HepG2 (cell line): Measurements from ENCODE around the gene TTYH2. TPM values are rescaled to one million over a fixed set of nuclear protein-coding genes. Genes with fewer than 3 reads are reported as not detected.
A peak's percentile ranks its signal among the peaks of the same experiment; 100 is the strongest.

ENCODE experiments used
- ZNF143 ChIP-seq: sonication (generic); formaldehyde crosslinking; IDR thresholded peaks from 2 replicates; pipeline ENCODE4 v1.4.0; 2020; ENCODE audit warnings: missing genetic modification reagents
- ZNF253 ChIP-seq: sonication (generic); formaldehyde crosslinking; IDR thresholded peaks from 2 replicates; pipeline ENCODE4 v1.8.0; 2022; ENCODE audit warnings: mild to moderate bottlenecking, missing genetic modification reagents, borderline replicate concordance
- ZNF891 ChIP-seq: sonication (generic); formaldehyde crosslinking; IDR thresholded peaks from 2 replicates; pipeline ENCODE4 v1.5.0; 2020; ENCODE audit warnings: mild to moderate bottlenecking, missing genetic modification reagents
- polyA plus RNA-seq, 8 experiments: library from polyadenylated mRNA; depleted of rRNA in 3 of 8; stranded (reverse) in 7 of 8; unstranded in 1 of 8; fragments of >200 nt; fragmentation: Illumina TruSeq in 4 of 8; extraction: Trizol in 4 of 8; gene quantifications; 2 replicates each; pipeline versions ENCODE4 v1.2.1 to v1.2.3, GENCODE V29; 2011 to 2016; ENCODE audit warnings: low read depth in 4 of 8, missing spikeins in 1 of 8, mixed read lengths in 1 of 8; ENCODE audit not compliant: insufficient read depth in 1 of 8
- total RNA-seq, 5 experiments: library from RNA; depleted of rRNA; stranded (reverse); fragments of >200 nt; fragmentation: Illumina TruSeq; extraction: Trizol; gene quantifications; 2 replicates each; pipeline ENCODE4 v1.2.3, GENCODE V29; 2016; ENCODE audit warnings: low read depth in 1 of 5
- TF ChIP-seq, protein P1 (sequence below): sonication (generic); formaldehyde crosslinking; IDR thresholded peaks from 2 replicates; pipeline ENCODE4 v1.4.0; 2020; ENCODE audit warnings: missing genetic modification reagents
- TF ChIP-seq, protein P2 (sequence below): sonication (generic); formaldehyde crosslinking; IDR thresholded peaks from 2 replicates; pipeline ENCODE4 v1.4.0; 2020; ENCODE audit warnings: missing genetic modification reagents
- TF ChIP-seq, protein P3 (sequence below): sonication (generic); formaldehyde crosslinking; IDR thresholded peaks from 2 replicates; pipeline ENCODE4 v1.5.0; 2020; ENCODE audit warnings: mild to moderate bottlenecking, missing genetic modification reagents, moderate library complexity
- TF ChIP-seq, protein P4 (sequence below): sonication (generic); formaldehyde crosslinking; IDR thresholded peaks from 2 replicates; pipeline ENCODE4 v1.4.0; 2020; ENCODE audit warnings: missing genetic modification reagents

The TTYH2 gene
- total and polyA plus RNA-seq, 2 of the 13 experiments (the other 11 are each of a cell fraction or from before 2014, with no cell fraction given): 0.77 to 0.96 TPM

DNA sequence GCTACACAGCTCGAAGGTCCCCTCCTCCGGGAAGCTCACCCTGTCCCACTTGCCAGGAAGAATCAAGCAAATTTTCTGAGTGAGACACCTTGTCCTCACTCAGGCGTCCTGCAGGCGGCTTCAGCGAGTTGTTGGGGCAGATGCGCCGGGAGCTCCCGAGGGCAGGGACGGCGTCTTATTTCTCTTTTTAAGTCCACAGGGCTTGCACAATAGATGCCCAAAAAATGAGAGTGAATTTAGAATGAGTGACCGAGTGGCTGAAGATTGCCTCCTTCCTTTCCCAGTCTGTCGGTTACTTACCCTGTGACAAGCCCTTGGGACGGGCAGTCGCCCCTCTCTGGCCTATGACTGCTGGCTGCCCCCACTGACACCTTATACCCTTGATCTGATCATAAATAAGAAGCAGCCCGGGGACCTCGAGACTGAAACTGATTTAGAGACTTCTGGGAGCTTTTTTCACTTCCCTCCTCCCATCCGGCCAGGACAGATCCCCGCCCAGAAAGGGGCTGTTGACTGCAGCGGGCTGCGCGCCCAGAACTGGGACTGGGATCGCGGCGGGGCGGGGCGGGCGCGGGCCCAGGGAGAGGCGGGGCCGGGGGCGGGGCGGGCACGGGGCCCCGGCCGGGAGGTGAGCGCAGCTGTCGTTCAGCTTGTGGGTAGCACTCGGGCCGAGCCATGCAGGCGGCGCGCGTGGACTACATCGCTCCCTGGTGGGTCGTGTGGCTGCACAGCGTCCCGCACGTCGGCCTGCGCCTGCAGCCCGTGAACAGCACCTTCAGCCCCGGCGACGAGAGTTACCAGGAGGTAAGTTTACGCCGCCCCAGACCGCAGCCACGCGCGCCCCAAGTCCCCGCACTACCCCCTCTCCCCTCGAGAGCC, at the start of gene TTYH2 (continued):
- TF ChIP-seq, protein P1, sequence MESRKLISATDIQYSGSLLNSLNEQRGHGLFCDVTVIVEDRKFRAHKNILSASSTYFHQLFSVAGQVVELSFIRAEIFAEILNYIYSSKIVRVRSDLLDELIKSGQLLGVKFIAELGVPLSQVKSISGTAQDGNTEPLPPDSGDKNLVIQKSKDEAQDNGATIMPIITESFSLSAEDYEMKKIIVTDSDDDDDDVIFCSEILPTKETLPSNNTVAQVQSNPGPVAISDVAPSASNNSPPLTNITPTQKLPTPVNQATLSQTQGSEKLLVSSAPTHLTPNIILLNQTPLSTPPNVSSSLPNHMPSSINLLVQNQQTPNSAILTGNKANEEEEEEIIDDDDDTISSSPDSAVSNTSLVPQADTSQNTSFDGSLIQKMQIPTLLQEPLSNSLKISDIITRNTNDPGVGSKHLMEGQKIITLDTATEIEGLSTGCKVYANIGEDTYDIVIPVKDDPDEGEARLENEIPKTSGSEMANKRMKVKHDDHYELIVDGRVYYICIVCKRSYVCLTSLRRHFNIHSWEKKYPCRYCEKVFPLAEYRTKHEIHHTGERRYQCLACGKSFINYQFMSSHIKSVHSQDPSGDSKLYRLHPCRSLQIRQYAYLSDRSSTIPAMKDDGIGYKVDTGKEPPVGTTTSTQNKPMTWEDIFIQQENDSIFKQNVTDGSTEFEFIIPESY (CRISPR knock-in tag): no peak; the same call in 1 of the 2 replicates
- TF ChIP-seq, protein P2, sequence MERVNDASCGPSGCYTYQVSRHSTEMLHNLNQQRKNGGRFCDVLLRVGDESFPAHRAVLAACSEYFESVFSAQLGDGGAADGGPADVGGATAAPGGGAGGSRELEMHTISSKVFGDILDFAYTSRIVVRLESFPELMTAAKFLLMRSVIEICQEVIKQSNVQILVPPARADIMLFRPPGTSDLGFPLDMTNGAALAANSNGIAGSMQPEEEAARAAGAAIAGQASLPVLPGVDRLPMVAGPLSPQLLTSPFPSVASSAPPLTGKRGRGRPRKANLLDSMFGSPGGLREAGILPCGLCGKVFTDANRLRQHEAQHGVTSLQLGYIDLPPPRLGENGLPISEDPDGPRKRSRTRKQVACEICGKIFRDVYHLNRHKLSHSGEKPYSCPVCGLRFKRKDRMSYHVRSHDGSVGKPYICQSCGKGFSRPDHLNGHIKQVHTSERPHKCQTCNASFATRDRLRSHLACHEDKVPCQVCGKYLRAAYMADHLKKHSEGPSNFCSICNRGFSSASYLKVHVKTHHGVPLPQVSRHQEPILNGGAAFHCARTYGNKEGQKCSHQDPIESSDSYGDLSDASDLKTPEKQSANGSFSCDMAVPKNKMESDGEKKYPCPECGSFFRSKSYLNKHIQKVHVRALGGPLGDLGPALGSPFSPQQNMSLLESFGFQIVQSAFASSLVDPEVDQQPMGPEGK (CRISPR knock-in tag): peak; percentile 48; the same call in 1 of the 2 replicates
- TF ChIP-seq ZNF891 (CRISPR knock-in tag): 0 out of 2 replicates have a peak, but pooled peaks have one; percentile 23
- TF ChIP-seq, protein P3, sequence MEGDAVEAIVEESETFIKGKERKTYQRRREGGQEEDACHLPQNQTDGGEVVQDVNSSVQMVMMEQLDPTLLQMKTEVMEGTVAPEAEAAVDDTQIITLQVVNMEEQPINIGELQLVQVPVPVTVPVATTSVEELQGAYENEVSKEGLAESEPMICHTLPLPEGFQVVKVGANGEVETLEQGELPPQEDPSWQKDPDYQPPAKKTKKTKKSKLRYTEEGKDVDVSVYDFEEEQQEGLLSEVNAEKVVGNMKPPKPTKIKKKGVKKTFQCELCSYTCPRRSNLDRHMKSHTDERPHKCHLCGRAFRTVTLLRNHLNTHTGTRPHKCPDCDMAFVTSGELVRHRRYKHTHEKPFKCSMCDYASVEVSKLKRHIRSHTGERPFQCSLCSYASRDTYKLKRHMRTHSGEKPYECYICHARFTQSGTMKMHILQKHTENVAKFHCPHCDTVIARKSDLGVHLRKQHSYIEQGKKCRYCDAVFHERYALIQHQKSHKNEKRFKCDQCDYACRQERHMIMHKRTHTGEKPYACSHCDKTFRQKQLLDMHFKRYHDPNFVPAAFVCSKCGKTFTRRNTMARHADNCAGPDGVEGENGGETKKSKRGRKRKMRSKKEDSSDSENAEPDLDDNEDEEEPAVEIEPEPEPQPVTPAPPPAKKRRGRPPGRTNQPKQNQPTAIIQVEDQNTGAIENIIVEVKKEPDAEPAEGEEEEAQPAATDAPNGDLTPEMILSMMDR (CRISPR knock-in tag): peak; percentile 21
- TF ChIP-seq, protein P4, sequence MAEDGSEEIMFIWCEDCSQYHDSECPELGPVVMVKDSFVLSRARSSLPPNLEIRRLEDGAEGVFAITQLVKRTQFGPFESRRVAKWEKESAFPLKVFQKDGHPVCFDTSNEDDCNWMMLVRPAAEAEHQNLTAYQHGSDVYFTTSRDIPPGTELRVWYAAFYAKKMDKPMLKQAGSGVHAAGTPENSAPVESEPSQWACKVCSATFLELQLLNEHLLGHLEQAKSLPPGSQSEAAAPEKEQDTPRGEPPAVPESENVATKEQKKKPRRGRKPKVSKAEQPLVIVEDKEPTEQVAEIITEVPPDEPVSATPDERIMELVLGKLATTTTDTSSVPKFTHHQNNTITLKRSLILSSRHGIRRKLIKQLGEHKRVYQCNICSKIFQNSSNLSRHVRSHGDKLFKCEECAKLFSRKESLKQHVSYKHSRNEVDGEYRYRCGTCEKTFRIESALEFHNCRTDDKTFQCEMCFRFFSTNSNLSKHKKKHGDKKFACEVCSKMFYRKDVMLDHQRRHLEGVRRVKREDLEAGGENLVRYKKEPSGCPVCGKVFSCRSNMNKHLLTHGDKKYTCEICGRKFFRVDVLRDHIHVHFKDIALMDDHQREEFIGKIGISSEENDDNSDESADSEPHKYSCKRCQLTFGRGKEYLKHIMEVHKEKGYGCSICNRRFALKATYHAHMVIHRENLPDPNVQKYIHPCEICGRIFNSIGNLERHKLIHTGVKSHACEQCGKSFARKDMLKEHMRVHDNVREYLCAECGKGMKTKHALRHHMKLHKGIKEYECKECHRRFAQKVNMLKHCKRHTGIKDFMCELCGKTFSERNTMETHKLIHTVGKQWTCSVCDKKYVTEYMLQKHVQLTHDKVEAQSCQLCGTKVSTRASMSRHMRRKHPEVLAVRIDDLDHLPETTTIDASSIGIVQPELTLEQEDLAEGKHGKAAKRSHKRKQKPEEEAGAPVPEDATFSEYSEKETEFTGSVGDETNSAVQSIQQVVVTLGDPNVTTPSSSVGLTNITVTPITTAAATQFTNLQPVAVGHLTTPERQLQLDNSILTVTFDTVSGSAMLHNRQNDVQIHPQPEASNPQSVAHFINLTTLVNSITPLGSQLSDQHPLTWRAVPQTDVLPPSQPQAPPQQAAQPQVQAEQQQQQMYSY (CRISPR knock-in tag): peak; percentile 40; the same call in 1 of the 2 replicates
- TF ChIP-seq ZNF253: no peak
- 0 out of 2 replicates have a peak, but pooled peaks have one; percentile 46 for TF ChIP-seq ZNF143 (CRISPR knock-in tag)
- TF ChIP-seq, all 625 proteins: peak for 48
